IMR-90 (cell line): ENCODE measurements around the gene LRRC47. TPM values are rescaled to one million over a fixed set of nuclear protein-coding genes. Genes with fewer than 3 reads are reported as not detected.

Experiments
- ATAC-seq: fragments of 200-7000 bp; cut with Tn5 transposase; 2 replicates; pipeline ENCODE4 v1.9.1; 2020; ENCODE audit warnings: low read depth, mild to moderate bottlenecking, moderate library complexity
- BruUV-seq: library from RNA; stranded (reverse); fragments of 400-500 nt; replicated peaks from 2 replicates; lab custom pipeline; 2021; lab: Mats Ljungman, UMichigan
- CTCF ChIA-PET: fragments of 300-600 bp; formaldehyde crosslinking; extraction: SDS; loops from one replicate; lab custom pipeline; 2021; ENCODE audit warnings: antibody characterized with exemption; lab: Yijun Ruan, JAX
- POLR2A ChIA-PET: fragments of 300-600 bp; sonication (Branson Sonifier 250); formaldehyde crosslinking; loops from one replicate; lab custom pipeline; 2022; ENCODE audit warnings: antibody characterized with exemption; ENCODE audit not compliant: unreplicated experiment; lab: Charles Lee
- DNase-seq: peaks from one replicate; pipeline ENCODE4 v3.0.0; 2013
- H2AFZ ChIP-seq: replicated peaks from 2 replicates; pipeline ENCODE3; 2013; ENCODE audit warnings: low read length, mild to moderate bottlenecking; ENCODE audit not compliant: poor library complexity
- H2AK5ac ChIP-seq: 2 replicates; pipeline ENCODE4 v1.6.1; 2013; ENCODE audit warnings: low read depth, low read length, inconsistent platforms
- H2AK9ac ChIP-seq: replicated peaks from 2 replicates; pipeline ENCODE3; 2013; ENCODE audit warnings: mild to moderate bottlenecking, low read depth, low read length, moderate library complexity; ENCODE audit not compliant: poor library complexity
- H2BK120ac ChIP-seq: 2 replicates; pipeline ENCODE4 v1.6.1; 2013; ENCODE audit warnings: low read depth, low read length, inconsistent platforms
- H2BK15ac ChIP-seq: 3 replicates; pipeline ENCODE4 v1.6.1; 2013; ENCODE audit warnings: low read depth, low read length, inconsistent platforms
- H2BK20ac ChIP-seq: 2 replicates; pipeline ENCODE4 v1.6.1; 2013; ENCODE audit warnings: low read depth, mild to moderate bottlenecking, inconsistent platforms, low read length, moderate library complexity
- H2BK5ac ChIP-seq: 2 replicates; pipeline ENCODE4 v1.6.1; 2013; ENCODE audit warnings: mild to moderate bottlenecking, low read depth, low read length, inconsistent platforms; ENCODE audit not compliant: poor library complexity, severe bottlenecking
- H3K14ac ChIP-seq: replicated peaks from 2 replicates; pipeline ENCODE4 v1.6.1; 2013; ENCODE audit warnings: low read depth, low read length, inconsistent platforms
- H3K18ac ChIP-seq: 2 replicates; pipeline ENCODE4 v1.6.1; 2013; ENCODE audit warnings: low read depth, low read length, control low read depth
- H3K23ac ChIP-seq: 2 replicates; pipeline ENCODE4 v1.6.1; 2013; ENCODE audit warnings: low read depth, low read length, inconsistent platforms
- H3K27ac ChIP-seq: 2 replicates; pipeline ENCODE4 v1.5.1; 2013; ENCODE audit warnings: mild to moderate bottlenecking, control low read depth, low read length; ENCODE audit not compliant: insufficient read depth
- H3K27me3 ChIP-seq: 2 replicates; pipeline ENCODE4 v1.6.1; 2013; ENCODE audit warnings: low read length; ENCODE audit not compliant: control insufficient read depth, insufficient read depth
- H3K36me3 ChIP-seq: 2 replicates; pipeline ENCODE4 v1.6.1; 2013; ENCODE audit warnings: low read length, mixed read lengths; ENCODE audit not compliant: control insufficient read depth, insufficient read depth
- H3K4ac ChIP-seq: 2 replicates; pipeline ENCODE4 v1.6.1; 2013; ENCODE audit warnings: low read depth, low read length, inconsistent platforms
- H3K4me1 ChIP-seq: 2 replicates; pipeline ENCODE4 v1.6.1; 2013; ENCODE audit warnings: low read length, mixed read lengths; ENCODE audit not compliant: control insufficient read depth, insufficient read depth
- H3K4me2 ChIP-seq: 2 replicates; pipeline ENCODE4 v1.6.1; 2013; ENCODE audit warnings: low read depth, mild to moderate bottlenecking, control low read depth, low read length, moderate library complexity
- H3K4me3 ChIP-seq: 2 replicates; pipeline ENCODE4 v1.5.1; 2013; ENCODE audit warnings: low read depth, mild to moderate bottlenecking, control low read depth, low read length, moderate library complexity; ENCODE audit not compliant: insufficient read depth
- H3K56ac ChIP-seq: 2 replicates; pipeline ENCODE4 v1.6.1; 2013; ENCODE audit warnings: low read length, inconsistent platforms; ENCODE audit not compliant: insufficient read depth; ENCODE audit errors: extremely low read depth
- H3K79me1 ChIP-seq, 2 experiments: 2 replicates each; pipeline ENCODE4 v1.6.1; 2013; ENCODE audit warnings: low read length in 2 of 2, inconsistent platforms in 1 of 2, low read depth in 1 of 2
- H3K9ac ChIP-seq: 2 replicates; pipeline ENCODE4 v1.6.1; 2013; ENCODE audit warnings: low read depth, low read length, control low read depth
- H3K9me1 ChIP-seq: 2 replicates; pipeline ENCODE4 v1.6.1; 2013; ENCODE audit warnings: low read length, inconsistent platforms; ENCODE audit not compliant: insufficient read depth
- H3K9me3 ChIP-seq: 2 replicates; pipeline ENCODE4 v1.6.1; 2013; ENCODE audit warnings: low read length; ENCODE audit not compliant: control insufficient read depth, insufficient read depth
- H4K20me1 ChIP-seq: 2 replicates; pipeline ENCODE4 v1.6.1; 2013; ENCODE audit warnings: low read length, inconsistent platforms; ENCODE audit not compliant: insufficient read depth
- H4K5ac ChIP-seq: 2 replicates; pipeline ENCODE4 v1.6.1; 2013; ENCODE audit warnings: mild to moderate bottlenecking, low read depth, low read length, control low read depth
- H4K8ac ChIP-seq, 2 experiments: 2 replicates each; pipeline ENCODE4 v1.6.1; 2013; ENCODE audit warnings: low read depth in 2 of 2, low read length in 2 of 2, control low read depth in 1 of 2, inconsistent platforms in 1 of 2
- H4K91ac ChIP-seq: 2 replicates; pipeline ENCODE4 v1.6.1; 2013; ENCODE audit warnings: low read depth, low read length, inconsistent platforms; ENCODE audit not compliant: insufficient read depth
- BHLHE40 ChIP-seq: fragments of 150-350 bp; IDR thresholded peaks from 2 replicates; pipeline ENCODE4 v1.6.1; 2016; ENCODE audit warnings: mild to moderate bottlenecking, low read depth, low read length
- MXI1 ChIP-seq: IDR thresholded peaks from 2 replicates; pipeline ENCODE4 v1.6.1; 2012; ENCODE audit warnings: low read depth, mild to moderate bottlenecking, low read length, moderate library complexity, borderline replicate concordance
- POLR2A ChIP-seq: IDR thresholded peaks from 2 replicates; pipeline ENCODE4 v1.6.1; 2012; ENCODE audit warnings: mild to moderate bottlenecking, low read depth, low read length
- RFX5 ChIP-seq: IDR thresholded peaks from 2 replicates; pipeline ENCODE4 v1.8.0; 2012; ENCODE audit warnings: low read depth, mild to moderate bottlenecking, low read length, moderate library complexity
- WGBS, 2 experiments: methylation state at CpG; one replicate each; pipeline versions ENCODE4 v1.1.5 to v1.1.7; 2013; ENCODE audit warnings: missing lambda C conversion rate in 2 of 2; ENCODE audit not compliant: insufficient read length in 1 of 2; ENCODE audit errors: extremely low coverage in 2 of 2; 5-methylcytosine and 5-hydroxymethylcytosine counted together
- dilution Hi-C: fragments of 300-500 bp; cut with HindIII; formaldehyde crosslinking; loops from one replicate; pipeline ENCODE4 v1.14.3; 2018; ENCODE audit warnings: low sequenced_read_pairs; ENCODE audit not compliant: unreplicated experiment
- in situ Hi-C: fragments of 300-500 bp; cut with MboI; formaldehyde crosslinking; loops from 3 replicates; pipeline ENCODE4 v1.14.3; 2019; ENCODE audit warnings: low sequenced_read_pairs, inconsistent platforms, mixed read lengths
- intact Hi-C: fragments of 100-400 bp; cut with micrococcal nuclease; formaldehyde crosslinking; loops from 2 replicates; pipeline ENCODE4 v1.10.0; 2022
- polyA plus RNA-seq, 3 experiments: library from polyadenylated mRNA; depleted of rRNA; stranded (reverse); fragments of >200 nt; gene quantifications; 2 replicates each; pipeline ENCODE4 v1.2.3, GENCODE V29; 2012; ENCODE audit warnings: low replicate concordance in 1 of 3
- total RNA-seq: library from RNA; depleted of rRNA; stranded (reverse); fragments of >200 nt; gene quantifications from 2 replicates; pipeline ENCODE4 v1.2.3, GENCODE V29; 2012
- TF ChIP-seq, protein P1 (sequence below): conservative IDR thresholded peaks from 2 replicates; pipeline ENCODE4 v1.5.1; 2012; ENCODE audit warnings: mild to moderate bottlenecking, low read depth, low read length, improper control_type of control experiment

Gene LRRC47
- total and polyA plus RNA-seq, 2 of the 4 experiments (the other 2 are of a cell fraction) = 15.2 to 19.7 TPM

DNA sequence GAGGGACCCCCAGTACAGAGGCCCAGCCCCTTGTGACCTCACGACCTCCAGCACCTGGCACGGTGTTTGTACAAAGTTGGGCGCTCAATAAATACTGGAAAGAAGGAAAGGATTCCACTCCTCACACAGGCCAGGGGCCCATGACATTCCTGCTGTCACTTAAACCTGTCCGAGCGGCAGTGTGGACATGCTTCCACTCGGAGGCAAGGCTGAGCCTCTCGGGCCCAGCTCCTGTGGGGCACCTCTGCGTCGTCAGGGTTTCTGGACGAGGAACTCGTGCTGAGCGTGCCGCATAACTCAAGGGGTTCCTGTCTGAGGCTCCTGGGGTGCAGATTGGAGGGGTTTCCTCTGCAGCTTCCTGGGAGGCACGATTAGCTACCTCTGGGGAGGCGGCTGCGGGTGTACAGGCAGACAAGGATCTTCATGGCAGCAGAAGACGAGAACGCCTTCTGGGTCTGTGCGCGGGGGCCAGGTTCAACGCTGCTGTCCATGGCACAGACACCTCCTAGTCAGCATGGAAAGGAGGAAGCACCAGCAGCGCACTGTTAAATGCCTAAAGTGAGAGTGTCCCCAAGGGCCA, 27.4 kb downstream of the LRRC47 start:
- Histone ChIP-seq H3K27me3 (peaks cover 4% of the 10 kb centered on the region), H3K4me3 (no peak overlapping the region), H2AK9ac (no peak overlapping the region), H2AFZ (peak overlapping the region; percentile 32), H4K8ac (no peak overlapping the region), H3K9me1 (no peaks in the 10 kb centered on the region), H3K36me3 (no peaks in the 10 kb centered on the region), H2AK5ac (no peak overlapping the region), H2BK120ac (no peak overlapping the region), H3K27ac (no peak overlapping the region), H2BK15ac (no peak overlapping the region), H2BK5ac (no peak overlapping the region), H3K4me1 (peaks cover 4% of the 10 kb centered on the region), H3K9ac (no peak overlapping the region), H4K5ac (no peak overlapping the region), H3K14ac (no peak overlapping the region), H3K56ac (no peak overlapping the region), H4K91ac (no peak overlapping the region), H3K4me2 (no peak overlapping the region), H3K23ac (no peak overlapping the region), H2BK20ac (no peak overlapping the region), H4K20me1 (no peaks in the 10 kb centered on the region), H3K79me1 (no peaks in the 10 kb centered on the region), H3K4ac (no peak overlapping the region), H3K18ac (no peak overlapping the region), H3K9me3 (no peaks in the 10 kb centered on the region)
- ChIA-PET POLR2A (no interaction called here), CTCF (no interaction called here)
- in situ Hi-C loops (no loop called here), dilution Hi-C loops (no loop called here), intact Hi-C loops (no loop called here)
- no peak for ATAC-seq
- TF ChIP-seq RFX5 (no peak), BHLHE40 (no peak), POLR2A (no peak), MXI1 (no peak)
- TF ChIP-seq, protein P1, sequence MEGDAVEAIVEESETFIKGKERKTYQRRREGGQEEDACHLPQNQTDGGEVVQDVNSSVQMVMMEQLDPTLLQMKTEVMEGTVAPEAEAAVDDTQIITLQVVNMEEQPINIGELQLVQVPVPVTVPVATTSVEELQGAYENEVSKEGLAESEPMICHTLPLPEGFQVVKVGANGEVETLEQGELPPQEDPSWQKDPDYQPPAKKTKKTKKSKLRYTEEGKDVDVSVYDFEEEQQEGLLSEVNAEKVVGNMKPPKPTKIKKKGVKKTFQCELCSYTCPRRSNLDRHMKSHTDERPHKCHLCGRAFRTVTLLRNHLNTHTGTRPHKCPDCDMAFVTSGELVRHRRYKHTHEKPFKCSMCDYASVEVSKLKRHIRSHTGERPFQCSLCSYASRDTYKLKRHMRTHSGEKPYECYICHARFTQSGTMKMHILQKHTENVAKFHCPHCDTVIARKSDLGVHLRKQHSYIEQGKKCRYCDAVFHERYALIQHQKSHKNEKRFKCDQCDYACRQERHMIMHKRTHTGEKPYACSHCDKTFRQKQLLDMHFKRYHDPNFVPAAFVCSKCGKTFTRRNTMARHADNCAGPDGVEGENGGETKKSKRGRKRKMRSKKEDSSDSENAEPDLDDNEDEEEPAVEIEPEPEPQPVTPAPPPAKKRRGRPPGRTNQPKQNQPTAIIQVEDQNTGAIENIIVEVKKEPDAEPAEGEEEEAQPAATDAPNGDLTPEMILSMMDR = no peak
- no TSS peak for BruUV-seq
- 91% methylated on average over 6 of the region's 22 CpGs; no CpG with 5 or more reads in 1 of the 2 experiments for WGBS, 2 experiments
- DNase-seq = no peak
